ENCODE measurements around the gene WNK2. TPM values are rescaled to one million over a fixed set of nuclear protein-coding genes. Genes with fewer than 3 reads are reported as not detected.

WNK2 gene
- total and polyA plus RNA-seq, 7 donors: 8.1 to 58.8 (median 35.5) TPM

GRCh38 chr9:93161786-93162562 lies 22.0 kb upstream of the WNK2 start:
- Histone ChIP-seq H3K4me3 (no peak overlapping the region), H3K9me3 (no peaks in the 10 kb centered on the region), H3K4me1 (peaks cover 9% of the 10 kb centered on the region), H3K27me3 (ENCODE audit: insufficient read depth in 3 of 3, low read length in 2 of 3) (no peaks in the 10 kb centered on the region), H3K36me3 (ENCODE audit: insufficient read depth in 1 of 2, low read depth in 1 of 2) (no peaks in the 10 kb centered on the region), H3K27ac (no peak overlapping the region)
- ATAC-seq (peak in 2 of 4 donors; percentile 46 to 56), DNase-seq (no peak)
- TF ChIP-seq CTCF (IDR thresholded peaks at IDR 0.05): no peak
- 50 to 51% (median 50%) methylated on average over 11 of the region's 11 CpGs for WGBS, 3 donors
- intact Hi-C loops (cut with DNase I): loop anchor here (2.0 to 10.0 kb wide), 4 partner anchors 55 to 403 kb away; no protein-coding TSS in a partner anchor

GRCh38 chr9:93164085-93164484 lies 19.9 kb upstream of the WNK2 start:
- peaks cover 18% of the 10 kb centered on the region for H3K4me1 ChIP-seq
- no peak overlapping the region for H3K27ac ChIP-seq
- intact Hi-C loops (cut with DNase I): loop anchor here in 1 of 2 donors (5.0 to 10.0 kb wide), 3 partner anchors 57 to 401 kb away; no protein-coding TSS in a partner anchor
- no peaks in the 10 kb centered on the region for H3K9me3 ChIP-seq
- ATAC-seq: no peak
- no peaks in the 10 kb centered on the region for H3K36me3 ChIP-seq (ENCODE audit: insufficient read depth in 1 of 2, low read depth in 1 of 2)
- no peaks in the 10 kb centered on the region for H3K27me3 ChIP-seq (ENCODE audit: insufficient read depth in 3 of 3, low read length in 2 of 3)
- no peak overlapping the region for H3K4me3 ChIP-seq
- TF ChIP-seq CTCF (IDR thresholded peaks at IDR 0.05): no peak
- no peak for DNase-seq
- WGBS, 3 donors: 82 to 89% (median 83%) methylated on average over 12 to 13 of the region's 13 CpGs

GRCh38 chr9:93166699-93167098 lies 17.2 kb upstream of the WNK2 start:
- Histone ChIP-seq H3K4me3 (no peak overlapping the region), H3K27ac (no peak overlapping the region), H3K4me1 (peaks cover 13% of the 10 kb centered on the region), H3K36me3 (ENCODE audit: insufficient read depth in 1 of 2, low read depth in 1 of 2) (no peaks in the 10 kb centered on the region), H3K27me3 (ENCODE audit: insufficient read depth in 3 of 3, low read length in 2 of 3) (no peaks in the 10 kb centered on the region), H3K9me3 (no peaks in the 10 kb centered on the region)
- intact Hi-C loops (cut with DNase I): loop anchor here in 1 of 2 donors (10.0 kb wide), 1 partner anchor 398 kb away; no protein-coding TSS in a partner anchor
- DNase-seq (no peak), ATAC-seq (peak in 1 of 4 donors; percentile 31)
- no peak for TF ChIP-seq CTCF (IDR thresholded peaks at IDR 0.05)
- 38 to 73% (median 69%) methylated on average over 7 of the region's 7 CpGs for WGBS, 3 donors

- H3K4me3 ChIP-seq: no peak overlapping the region
- no peak for TF ChIP-seq CTCF (IDR thresholded peaks at IDR 0.05)
- intact Hi-C loops (cut with DNase I): loop anchor here in 1 of 2 donors (10.0 kb wide), 1 partner anchor 398 kb away; no protein-coding TSS in a partner anchor
- no peaks in the 10 kb centered on the region for H3K27me3 ChIP-seq (ENCODE audit: insufficient read depth in 3 of 3, low read length in 2 of 3)
- DNase-seq (no peak), ATAC-seq (no peak)
- H3K27ac ChIP-seq: no peak overlapping the region
- peaks cover 9% of the 10 kb centered on the region for H3K4me1 ChIP-seq
- 91 to 96% (median 94%) methylated on average over 6 of the region's 6 CpGs for WGBS, 3 donors
- H3K9me3 ChIP-seq: no peaks in the 10 kb centered on the region
- H3K36me3 ChIP-seq (ENCODE audit: insufficient read depth in 1 of 2, low read depth in 1 of 2): no peaks in the 10 kb centered on the region
Observed at GRCh38 chr9:93167185-93167584, 16.8 kb upstream of the WNK2 start.

Measured in psoas muscle (tissue), 8 donors.